Keratinocyte (primary cell): ENCODE measurements around the gene SYMPK. TPM values are rescaled to one million over a fixed set of nuclear protein-coding genes. Genes with fewer than 3 reads are reported as not detected.

Source experiments
- DNase-seq: peaks from one replicate; pipeline ENCODE4 v3.0.0-alpha.2; 2011; ENCODE audit warnings: low read depth, missing footprints, low spot score
- FAIRE-seq: peaks from 2 replicates; lab custom pipeline; 2011; peaks lifted over from hg19 to GRCh38; lab: Jason Lieb, UNC
- H2AFZ ChIP-seq: 2 replicates; pipeline ENCODE4 v1.6.0; 2012; ENCODE audit warnings: low read length, control low read depth, inconsistent platforms; ENCODE audit not compliant: control insufficient read depth
- H3K27ac ChIP-seq: 2 replicates; pipeline ENCODE4 v1.5.1; 2011; ENCODE audit warnings: low read length; ENCODE audit not compliant: control insufficient read depth, insufficient read depth
- H3K27me3 ChIP-seq: 3 replicates; pipeline ENCODE4 v1.6.0; 2011; ENCODE audit warnings: low read length; ENCODE audit not compliant: control insufficient read depth, insufficient read depth; ENCODE audit errors: extremely low read depth
- H3K36me3 ChIP-seq, 2 experiments: 2 replicates in 1 of 2; 3 replicates in 1 of 2; pipeline ENCODE4 v1.5.1; 2011; ENCODE audit warnings: low read length in 2 of 2, mild to moderate bottlenecking in 1 of 2; ENCODE audit not compliant: control insufficient read depth in 2 of 2, insufficient read depth in 2 of 2; ENCODE audit errors: extremely low read depth in 1 of 2
- H3K4me1 ChIP-seq: 3 replicates; pipeline ENCODE4 v1.5.1; 2011; ENCODE audit warnings: low read length; ENCODE audit not compliant: control insufficient read depth, insufficient read depth; ENCODE audit errors: extremely low read depth
- H3K4me2 ChIP-seq: 3 replicates; pipeline ENCODE4 v1.6.0; 2011; ENCODE audit warnings: low read depth, low read length; ENCODE audit not compliant: control insufficient read depth, insufficient read depth; ENCODE audit errors: extremely low read depth
- H3K4me3 ChIP-seq, 3 experiments: fragments of 200-600 bp in 1 of 3; sonication (generic) in 1 of 3; 2 replicates in 2 of 3; 3 replicates in 1 of 3; pipeline ENCODE4 v1.5.1; 2011 to 2016; ENCODE audit warnings: low read length in 3 of 3, mild to moderate bottlenecking in 3 of 3, control low read depth in 2 of 3, inconsistent platforms in 1 of 3, low read depth in 1 of 3, mixed read lengths in 1 of 3, mixed run types in 1 of 3, moderate library complexity in 1 of 3; ENCODE audit not compliant: control insufficient read depth in 2 of 3, insufficient read depth in 2 of 3; ENCODE audit errors: extremely low read depth in 1 of 3
- H3K79me2 ChIP-seq: 2 replicates; pipeline ENCODE4 v1.6.0; 2012; ENCODE audit warnings: low read length; ENCODE audit not compliant: control insufficient read depth, insufficient read depth
- H3K9ac ChIP-seq: 3 replicates; pipeline ENCODE4 v1.6.0; 2011; ENCODE audit warnings: low read length; ENCODE audit not compliant: control insufficient read depth, insufficient read depth; ENCODE audit errors: extremely low read depth
- H3K9me1 ChIP-seq: 3 replicates; pipeline ENCODE4 v1.6.0; 2011; ENCODE audit warnings: low read length; ENCODE audit not compliant: control insufficient read depth, insufficient read depth; ENCODE audit errors: extremely low read depth
- H3K9me3 ChIP-seq: 2 replicates; pipeline ENCODE4 v1.5.1; 2012; ENCODE audit warnings: low read depth, low read length; ENCODE audit not compliant: control insufficient read depth
- H4K20me1 ChIP-seq: 3 replicates; pipeline ENCODE4 v1.6.0; 2011; ENCODE audit warnings: low read length; ENCODE audit not compliant: control insufficient read depth, insufficient read depth; ENCODE audit errors: extremely low read depth
- EZH2 ChIP-seq: IDR thresholded peaks from one replicate; pipeline ENCODE4 v1.6.1; 2012; ENCODE audit warnings: inconsistent platforms, mild to moderate bottlenecking, low read length, moderate library complexity
- dilution Hi-C: fragments of 300-500 bp; cut with MboI; formaldehyde crosslinking; loops from one replicate; pipeline ENCODE4 v1.7.0; 2020; ENCODE audit warnings: low sequenced_read_pairs; ENCODE audit not compliant: extremely low pct_ligation_motif_present
- polyA plus RNA-seq, 5 experiments: library from polyadenylated mRNA; depleted of rRNA in 3 of 5; stranded (reverse) in 3 of 5; stranded (forward) in 1 of 5; unstranded in 1 of 5; fragments of >200 nt; gene quantifications; 1 replicate in 1 of 5; 2 replicates in 3 of 5; 3 replicates in 1 of 5; pipeline versions ENCODE4 v1.2.1 to v1.2.3, GENCODE V29; 2011 to 2012; ENCODE audit warnings: missing spikeins in 2 of 5, low read depth in 1 of 5, low replicate concordance in 1 of 5
- TF ChIP-seq, protein P1 (sequence below), 3 experiments: IDR thresholded peaks in 1 of 3; conservative IDR thresholded peaks in 1 of 3; optimal IDR thresholded peaks in 1 of 3; 2 replicates in 2 of 3; 3 replicates in 1 of 3; pipeline versions ENCODE3 to v1.5.1; 2011; ENCODE audit warnings: low read length in 3 of 3, mild to moderate bottlenecking in 3 of 3, moderate library complexity in 2 of 3, control low read depth in 1 of 3, inconsistent platforms in 1 of 3; ENCODE audit not compliant: insufficient read depth in 2 of 3; ENCODE audit errors: extremely low read depth in 1 of 3

The SYMPK gene
- polyA plus RNA-seq, 1 donor (not counting 4 experiments of a cell fraction or from before 2014, with no cell fraction given) = 56.0 TPM

DNA sequence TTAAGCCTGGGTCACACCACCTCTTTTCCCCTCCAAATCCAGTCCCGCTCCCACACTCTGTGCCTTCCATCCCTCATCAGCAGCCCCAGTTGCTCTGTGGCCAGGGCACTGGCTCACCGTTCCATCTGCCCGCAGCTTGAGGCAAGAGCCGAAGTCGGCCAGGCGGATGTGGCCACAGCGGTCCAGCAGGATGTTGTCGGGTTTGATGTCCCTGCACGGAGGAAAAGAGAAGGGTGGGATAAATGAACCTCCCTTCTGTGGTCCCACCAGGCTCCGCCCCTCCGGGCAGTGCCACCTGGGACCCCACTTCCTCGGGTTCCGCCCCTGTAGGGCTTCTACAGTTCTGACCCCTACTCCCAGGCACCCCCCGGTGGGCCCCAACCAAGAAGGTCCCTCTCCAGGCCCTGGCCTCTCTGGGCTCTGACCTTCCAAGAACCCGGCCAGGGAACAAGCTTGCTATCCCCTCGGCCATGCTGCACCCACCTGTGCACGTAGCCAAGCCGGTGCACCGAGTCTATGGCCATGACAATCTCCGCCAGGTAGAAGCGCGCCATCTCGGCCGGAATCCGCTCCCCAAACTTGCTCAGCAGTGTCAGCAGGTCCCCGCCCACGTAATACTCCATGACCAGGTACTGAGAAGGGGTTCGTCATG is 84.8 kb downstream of the SYMPK start:
- no peak for DNase-seq
- dilution Hi-C loops = no loop called here
- H3K4me2 ChIP-seq = no peak overlapping the region
- H3K27ac ChIP-seq = no peak overlapping the region
- no peaks in the 10 kb centered on the region for H3K9me1 ChIP-seq
- H3K9me3 ChIP-seq = no peaks in the 10 kb centered on the region
- TF ChIP-seq, protein P1, sequence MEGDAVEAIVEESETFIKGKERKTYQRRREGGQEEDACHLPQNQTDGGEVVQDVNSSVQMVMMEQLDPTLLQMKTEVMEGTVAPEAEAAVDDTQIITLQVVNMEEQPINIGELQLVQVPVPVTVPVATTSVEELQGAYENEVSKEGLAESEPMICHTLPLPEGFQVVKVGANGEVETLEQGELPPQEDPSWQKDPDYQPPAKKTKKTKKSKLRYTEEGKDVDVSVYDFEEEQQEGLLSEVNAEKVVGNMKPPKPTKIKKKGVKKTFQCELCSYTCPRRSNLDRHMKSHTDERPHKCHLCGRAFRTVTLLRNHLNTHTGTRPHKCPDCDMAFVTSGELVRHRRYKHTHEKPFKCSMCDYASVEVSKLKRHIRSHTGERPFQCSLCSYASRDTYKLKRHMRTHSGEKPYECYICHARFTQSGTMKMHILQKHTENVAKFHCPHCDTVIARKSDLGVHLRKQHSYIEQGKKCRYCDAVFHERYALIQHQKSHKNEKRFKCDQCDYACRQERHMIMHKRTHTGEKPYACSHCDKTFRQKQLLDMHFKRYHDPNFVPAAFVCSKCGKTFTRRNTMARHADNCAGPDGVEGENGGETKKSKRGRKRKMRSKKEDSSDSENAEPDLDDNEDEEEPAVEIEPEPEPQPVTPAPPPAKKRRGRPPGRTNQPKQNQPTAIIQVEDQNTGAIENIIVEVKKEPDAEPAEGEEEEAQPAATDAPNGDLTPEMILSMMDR (optimal IDR thresholded peaks at IDR 0.05 in 1 of 3, IDR thresholded peaks at IDR 0.05 in 1 of 3, conservative IDR thresholded peaks at IDR 0.05 in 1 of 3; ENCODE audit: extremely low read depth in 1 of 3, insufficient read depth in 2 of 3, low read length in 3 of 3) = no peak
- no peak for TF ChIP-seq EZH2
- no peak overlapping the region for H2AFZ ChIP-seq
- H3K79me2 ChIP-seq = no peaks in the 10 kb centered on the region
- no peak overlapping the region for H3K4me3 ChIP-seq
- peaks cover 31% of the 10 kb centered on the region for H3K4me1 ChIP-seq
- no peak for FAIRE-seq
- no peak overlapping the region for H3K9ac ChIP-seq
- H4K20me1 ChIP-seq = peaks cover 10% of the 10 kb centered on the region
- H3K36me3 ChIP-seq = peaks cover 5 to 15% of the 10 kb centered on the region in 2 experiments
- no peaks in the 10 kb centered on the region for H3K27me3 ChIP-seq

DNA sequence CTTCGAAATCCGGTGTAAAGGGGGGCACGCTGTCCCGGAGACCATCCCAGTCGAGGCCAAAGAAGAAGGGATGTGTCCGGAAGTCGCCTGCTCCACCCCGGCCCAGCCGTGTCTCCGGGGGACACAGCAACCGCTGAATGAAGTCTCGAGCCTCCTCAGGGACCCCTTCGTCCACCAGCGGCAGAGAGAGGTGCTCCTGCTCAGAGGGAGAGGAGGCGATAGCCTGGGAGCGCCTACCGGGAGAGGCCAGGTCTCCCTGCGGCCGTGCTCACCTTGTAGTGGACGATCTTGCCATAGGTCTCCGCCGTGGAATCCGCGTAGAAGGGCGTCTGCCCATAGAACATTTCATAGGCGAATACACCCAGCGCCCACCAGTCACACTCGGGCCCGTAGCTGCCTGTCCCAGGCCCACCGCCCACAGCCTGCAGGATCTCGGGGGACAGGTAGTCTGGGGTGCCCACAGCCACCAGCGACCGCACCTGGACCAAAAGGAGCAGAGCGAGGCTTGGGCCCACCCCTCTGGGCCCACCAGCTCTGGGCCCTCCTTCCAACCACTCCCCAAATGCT is 85.5 kb downstream of the SYMPK start:
- dilution Hi-C loops = no loop called here
- H3K9me3 ChIP-seq = no peaks in the 10 kb centered on the region

More for the DNA sequence above, 85.5 kb downstream of the SYMPK start:
- peaks cover 5 to 17% of the 10 kb centered on the region in 2 experiments for H3K36me3 ChIP-seq
- H3K9me1 ChIP-seq = no peaks in the 10 kb centered on the region
- no peak overlapping the region for H2AFZ ChIP-seq
- H4K20me1 ChIP-seq = peaks cover 11% of the 10 kb centered on the region
- FAIRE-seq (no peak), DNase-seq (no peak)
- H3K79me2 ChIP-seq = no peaks in the 10 kb centered on the region
- no peak overlapping the region for H3K4me2 ChIP-seq
- no peaks in the 10 kb centered on the region for H3K27me3 ChIP-seq
- no peak for TF ChIP-seq EZH2
- TF ChIP-seq, protein P1 (optimal IDR thresholded peaks at IDR 0.05 in 1 of 3, IDR thresholded peaks at IDR 0.05 in 1 of 3, conservative IDR thresholded peaks at IDR 0.05 in 1 of 3; ENCODE audit: extremely low read depth in 1 of 3, insufficient read depth in 2 of 3, low read length in 3 of 3) = no peak
- H3K4me1 ChIP-seq = peaks cover 26% of the 10 kb centered on the region
- H3K4me3 ChIP-seq = no peak overlapping the region
- H3K27ac ChIP-seq = no peak overlapping the region
- H3K9ac ChIP-seq = no peak overlapping the region
